Measurements from ENCODE around the gene ITM2C. TPM values are rescaled to one million over a fixed set of nuclear protein-coding genes. Genes with fewer than 3 reads are reported as not detected.

ITM2C gene
- total and polyA plus RNA-seq, 9 of the 15 experiments (the other 6 are each of a cell fraction or from before 2014, with no cell fraction given): 0.49 to 58.8 (median 21.5) TPM

DNA sequence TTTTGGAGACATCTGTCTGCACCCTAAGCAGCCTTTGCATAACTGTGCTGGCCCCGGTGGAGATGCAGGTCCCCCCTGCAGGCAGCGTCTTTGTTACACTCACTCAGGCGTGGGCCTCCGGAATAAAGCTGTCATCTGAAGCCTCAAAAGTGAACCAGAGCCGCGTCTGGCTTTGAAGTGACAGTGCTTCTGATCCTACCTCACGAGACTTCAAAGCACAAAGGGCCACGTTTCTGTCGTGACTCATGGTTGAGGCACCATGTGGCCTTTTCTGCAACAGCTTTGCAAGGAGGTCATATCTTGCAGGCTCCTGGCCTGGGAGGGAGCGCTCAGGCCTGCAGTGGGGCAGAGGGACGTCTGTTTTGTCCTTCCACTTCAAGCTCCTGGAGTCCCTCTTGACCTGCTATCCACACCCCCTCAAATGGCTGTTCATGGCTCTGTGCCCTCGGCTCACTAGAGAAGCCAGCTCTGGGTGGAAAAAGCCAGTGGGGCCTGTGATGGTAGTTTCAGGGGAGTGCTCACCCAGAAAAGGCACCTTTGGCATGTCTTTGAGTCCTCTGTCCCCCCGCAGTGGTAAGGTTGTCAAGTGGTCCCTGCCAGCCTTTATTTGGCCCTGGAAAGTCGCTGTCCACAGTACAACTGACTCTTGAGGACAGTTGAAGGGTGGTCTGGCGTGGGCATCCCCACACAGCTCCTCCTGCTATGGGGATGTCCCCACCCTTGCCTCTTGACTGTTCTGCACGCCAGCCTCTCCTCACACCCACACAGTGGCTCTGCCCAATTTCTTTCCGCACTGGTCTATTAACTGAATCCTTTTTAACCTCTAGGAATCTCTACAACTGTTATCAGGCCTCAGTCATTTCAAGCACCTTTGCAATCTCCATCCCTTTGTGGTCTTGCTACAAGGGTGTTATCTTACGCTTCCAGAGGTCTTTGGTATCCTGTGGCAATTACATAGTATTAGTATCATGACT is 41.0 kb downstream of the ITM2C start (continued):
- TF ChIP-seq, protein P1, sequence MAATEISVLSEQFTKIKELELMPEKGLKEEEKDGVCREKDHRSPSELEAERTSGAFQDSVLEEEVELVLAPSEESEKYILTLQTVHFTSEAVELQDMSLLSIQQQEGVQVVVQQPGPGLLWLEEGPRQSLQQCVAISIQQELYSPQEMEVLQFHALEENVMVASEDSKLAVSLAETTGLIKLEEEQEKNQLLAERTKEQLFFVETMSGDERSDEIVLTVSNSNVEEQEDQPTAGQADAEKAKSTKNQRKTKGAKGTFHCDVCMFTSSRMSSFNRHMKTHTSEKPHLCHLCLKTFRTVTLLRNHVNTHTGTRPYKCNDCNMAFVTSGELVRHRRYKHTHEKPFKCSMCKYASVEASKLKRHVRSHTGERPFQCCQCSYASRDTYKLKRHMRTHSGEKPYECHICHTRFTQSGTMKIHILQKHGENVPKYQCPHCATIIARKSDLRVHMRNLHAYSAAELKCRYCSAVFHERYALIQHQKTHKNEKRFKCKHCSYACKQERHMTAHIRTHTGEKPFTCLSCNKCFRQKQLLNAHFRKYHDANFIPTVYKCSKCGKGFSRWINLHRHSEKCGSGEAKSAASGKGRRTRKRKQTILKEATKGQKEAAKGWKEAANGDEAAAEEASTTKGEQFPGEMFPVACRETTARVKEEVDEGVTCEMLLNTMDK (IDR thresholded peaks at IDR 0.05; ENCODE audit: borderline replicate concordance, insufficient read depth, low read depth, low read length, poor library complexity, severe bottlenecking): no peak
- no peak for TF ChIP-seq TCFL5 (CRISPR knock-in tag; conservative IDR thresholded peaks at IDR 0.05)
- TF ChIP-seq, protein P2, sequence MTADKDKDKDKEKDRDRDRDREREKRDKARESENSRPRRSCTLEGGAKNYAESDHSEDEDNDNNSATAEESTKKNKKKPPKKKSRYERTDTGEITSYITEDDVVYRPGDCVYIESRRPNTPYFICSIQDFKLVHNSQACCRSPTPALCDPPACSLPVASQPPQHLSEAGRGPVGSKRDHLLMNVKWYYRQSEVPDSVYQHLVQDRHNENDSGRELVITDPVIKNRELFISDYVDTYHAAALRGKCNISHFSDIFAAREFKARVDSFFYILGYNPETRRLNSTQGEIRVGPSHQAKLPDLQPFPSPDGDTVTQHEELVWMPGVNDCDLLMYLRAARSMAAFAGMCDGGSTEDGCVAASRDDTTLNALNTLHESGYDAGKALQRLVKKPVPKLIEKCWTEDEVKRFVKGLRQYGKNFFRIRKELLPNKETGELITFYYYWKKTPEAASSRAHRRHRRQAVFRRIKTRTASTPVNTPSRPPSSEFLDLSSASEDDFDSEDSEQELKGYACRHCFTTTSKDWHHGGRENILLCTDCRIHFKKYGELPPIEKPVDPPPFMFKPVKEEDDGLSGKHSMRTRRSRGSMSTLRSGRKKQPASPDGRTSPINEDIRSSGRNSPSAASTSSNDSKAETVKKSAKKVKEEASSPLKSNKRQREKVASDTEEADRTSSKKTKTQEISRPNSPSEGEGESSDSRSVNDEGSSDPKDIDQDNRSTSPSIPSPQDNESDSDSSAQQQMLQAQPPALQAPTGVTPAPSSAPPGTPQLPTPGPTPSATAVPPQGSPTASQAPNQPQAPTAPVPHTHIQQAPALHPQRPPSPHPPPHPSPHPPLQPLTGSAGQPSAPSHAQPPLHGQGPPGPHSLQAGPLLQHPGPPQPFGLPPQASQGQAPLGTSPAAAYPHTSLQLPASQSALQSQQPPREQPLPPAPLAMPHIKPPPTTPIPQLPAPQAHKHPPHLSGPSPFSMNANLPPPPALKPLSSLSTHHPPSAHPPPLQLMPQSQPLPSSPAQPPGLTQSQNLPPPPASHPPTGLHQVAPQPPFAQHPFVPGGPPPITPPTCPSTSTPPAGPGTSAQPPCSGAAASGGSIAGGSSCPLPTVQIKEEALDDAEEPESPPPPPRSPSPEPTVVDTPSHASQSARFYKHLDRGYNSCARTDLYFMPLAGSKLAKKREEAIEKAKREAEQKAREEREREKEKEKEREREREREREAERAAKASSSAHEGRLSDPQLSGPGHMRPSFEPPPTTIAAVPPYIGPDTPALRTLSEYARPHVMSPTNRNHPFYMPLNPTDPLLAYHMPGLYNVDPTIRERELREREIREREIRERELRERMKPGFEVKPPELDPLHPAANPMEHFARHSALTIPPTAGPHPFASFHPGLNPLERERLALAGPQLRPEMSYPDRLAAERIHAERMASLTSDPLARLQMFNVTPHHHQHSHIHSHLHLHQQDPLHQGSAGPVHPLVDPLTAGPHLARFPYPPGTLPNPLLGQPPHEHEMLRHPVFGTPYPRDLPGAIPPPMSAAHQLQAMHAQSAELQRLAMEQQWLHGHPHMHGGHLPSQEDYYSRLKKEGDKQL (CRISPR knock-in tag; IDR thresholded peaks at IDR 0.05; ENCODE audit: borderline replicate concordance): no peak
- TF ChIP-seq CEBPG (CRISPR knock-in tag; IDR thresholded peaks at IDR 0.05): peak; percentile 79
- no peak for TF ChIP-seq CEBPG (tag; conservative IDR thresholded peaks at IDR 0.05 in 1 of 2, IDR thresholded peaks at IDR 0.05 in 1 of 2)
- no peak for TF ChIP-seq POLR2AphosphoS2 (IDR thresholded peaks at IDR 0.05; ENCODE audit: low read length)
- TF ChIP-seq CCAR2 (IDR thresholded peaks at IDR 0.05; ENCODE audit: low read depth, low read length): no peak
- no peak for TF ChIP-seq ZNF384 (IDR thresholded peaks at IDR 0.05; ENCODE audit: low read depth, low read length)
- no peak for TF ChIP-seq SRSF7 (optimal IDR thresholded peaks at IDR 0.05; ENCODE audit: low read depth, low read length)
- TF ChIP-seq BRD9 (IDR thresholded peaks at IDR 0.05; ENCODE audit: low read depth, partially characterized antibody): no peak
- no peak for TF ChIP-seq SAFB2 (IDR thresholded peaks at IDR 0.05; ENCODE audit: borderline replicate concordance, low read depth, low read length, severe bottlenecking)
- no peak for TF ChIP-seq ZNF175 (CRISPR knock-in tag; IDR thresholded peaks at IDR 0.05; ENCODE audit: low read depth)
- no peak for TF ChIP-seq HDAC8 (tag; IDR thresholded peaks at IDR 0.05)
- no peak for TF ChIP-seq MAFK (IDR thresholded peaks at IDR 0.05; ENCODE audit: low read length)
- TF ChIP-seq, protein P3, sequence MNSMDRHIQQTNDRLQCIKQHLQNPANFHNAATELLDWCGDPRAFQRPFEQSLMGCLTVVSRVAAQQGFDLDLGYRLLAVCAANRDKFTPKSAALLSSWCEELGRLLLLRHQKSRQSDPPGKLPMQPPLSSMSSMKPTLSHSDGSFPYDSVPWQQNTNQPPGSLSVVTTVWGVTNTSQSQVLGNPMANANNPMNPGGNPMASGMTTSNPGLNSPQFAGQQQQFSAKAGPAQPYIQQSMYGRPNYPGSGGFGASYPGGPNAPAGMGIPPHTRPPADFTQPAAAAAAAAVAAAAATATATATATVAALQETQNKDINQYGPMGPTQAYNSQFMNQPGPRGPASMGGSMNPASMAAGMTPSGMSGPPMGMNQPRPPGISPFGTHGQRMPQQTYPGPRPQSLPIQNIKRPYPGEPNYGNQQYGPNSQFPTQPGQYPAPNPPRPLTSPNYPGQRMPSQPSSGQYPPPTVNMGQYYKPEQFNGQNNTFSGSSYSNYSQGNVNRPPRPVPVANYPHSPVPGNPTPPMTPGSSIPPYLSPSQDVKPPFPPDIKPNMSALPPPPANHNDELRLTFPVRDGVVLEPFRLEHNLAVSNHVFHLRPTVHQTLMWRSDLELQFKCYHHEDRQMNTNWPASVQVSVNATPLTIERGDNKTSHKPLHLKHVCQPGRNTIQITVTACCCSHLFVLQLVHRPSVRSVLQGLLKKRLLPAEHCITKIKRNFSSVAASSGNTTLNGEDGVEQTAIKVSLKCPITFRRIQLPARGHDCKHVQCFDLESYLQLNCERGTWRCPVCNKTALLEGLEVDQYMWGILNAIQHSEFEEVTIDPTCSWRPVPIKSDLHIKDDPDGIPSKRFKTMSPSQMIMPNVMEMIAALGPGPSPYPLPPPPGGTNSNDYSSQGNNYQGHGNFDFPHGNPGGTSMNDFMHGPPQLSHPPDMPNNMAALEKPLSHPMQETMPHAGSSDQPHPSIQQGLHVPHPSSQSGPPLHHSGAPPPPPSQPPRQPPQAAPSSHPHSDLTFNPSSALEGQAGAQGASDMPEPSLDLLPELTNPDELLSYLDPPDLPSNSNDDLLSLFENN (IDR thresholded peaks at IDR 0.05; ENCODE audit: low read depth in 2 of 2, low read length in 2 of 2): no peak
